ENCODE results near the gene ROR2.

- no peak for TF ChIP-seq CTCF (IDR thresholded peaks at IDR 0.05)
- TF ChIP-seq POLR2A (IDR thresholded peaks at IDR 0.05): no peak
Observed at GRCh38 chr9:91572811-91573210, 377.2 kb downstream of the ROR2 start.

Measured in uterus (tissue), 2 donors.